ENCODE data around the gene SRXN1. TPM values are rescaled to one million over a fixed set of nuclear protein-coding genes. Genes with fewer than 3 reads are reported as not detected.

Gene SRXN1
- total RNA-seq, 1 donor, result 65.1 TPM

DNA sequence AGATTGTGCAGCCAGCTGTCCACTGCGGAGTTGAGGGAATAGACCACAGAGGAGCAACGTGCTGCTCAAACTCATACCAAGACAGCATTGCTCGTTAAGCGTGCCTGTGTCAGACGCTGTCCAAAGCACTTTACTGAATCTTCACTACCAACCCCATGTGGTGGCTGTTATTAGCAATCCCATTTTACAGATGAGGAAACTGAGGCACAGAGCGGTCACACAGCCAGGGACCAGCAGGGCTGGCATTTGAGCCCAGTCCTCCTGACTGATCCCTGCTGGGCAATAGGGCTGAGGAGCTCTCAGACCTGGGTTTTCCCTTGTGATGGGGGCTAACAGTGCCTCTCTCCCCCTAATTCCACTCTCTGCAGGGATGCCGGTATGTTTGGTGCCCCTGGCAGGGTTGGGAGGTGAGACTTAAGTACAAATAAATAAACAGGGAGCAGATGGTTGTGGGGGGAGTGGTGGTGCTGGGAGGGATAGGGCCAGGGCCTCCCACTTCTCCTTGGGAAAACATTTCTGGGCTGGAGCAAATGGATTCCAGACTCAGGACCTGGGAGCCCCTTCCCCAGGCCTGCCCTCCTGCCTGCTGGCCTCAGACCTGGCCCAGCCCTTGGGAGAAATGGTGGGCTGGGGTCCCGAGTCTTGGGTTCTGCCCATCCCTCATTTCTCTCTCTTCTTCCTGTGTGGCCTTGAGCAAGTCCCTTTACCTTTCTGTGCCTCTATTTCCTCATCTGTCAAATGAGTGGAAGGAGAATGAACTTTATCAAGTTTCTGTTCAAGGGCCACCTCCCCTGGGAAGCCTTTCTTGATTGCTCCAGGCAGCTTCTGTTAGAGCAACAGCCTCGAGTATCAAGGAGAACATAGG, 17.7 kb downstream of the SRXN1 start:
- Histone ChIP-seq H3K4me2 (ENCODE audit: insufficient read depth, low read length) (no peak overlapping the region), H3K4me1 (ENCODE audit: insufficient read depth, low read length) (no peaks in the 10 kb centered on the region), H3K27me3 (ENCODE audit: insufficient read depth, low read length) (peaks cover 15% of the 10 kb centered on the region), H3K27ac (ENCODE audit: low read depth, low read length) (no peak overlapping the region), H3K79me2 (ENCODE audit: insufficient read depth, low read length) (no peaks in the 10 kb centered on the region), H3K9me3 (ENCODE audit: low read depth, low read length) (no peaks in the 10 kb centered on the region), H4K20me1 (ENCODE audit: insufficient read depth, low read length) (no peaks in the 10 kb centered on the region), H3K4me3 (ENCODE audit: insufficient read depth, low read length) (no peak overlapping the region), H3K36me3 (ENCODE audit: insufficient read depth, low read length) (no peaks in the 10 kb centered on the region), H2AFZ (ENCODE audit: low read length) (no peak overlapping the region)
- no peak for DNase-seq (ENCODE audit: insufficient read length, low spot score, missing footprints)
- TF ChIP-seq, protein P1, sequence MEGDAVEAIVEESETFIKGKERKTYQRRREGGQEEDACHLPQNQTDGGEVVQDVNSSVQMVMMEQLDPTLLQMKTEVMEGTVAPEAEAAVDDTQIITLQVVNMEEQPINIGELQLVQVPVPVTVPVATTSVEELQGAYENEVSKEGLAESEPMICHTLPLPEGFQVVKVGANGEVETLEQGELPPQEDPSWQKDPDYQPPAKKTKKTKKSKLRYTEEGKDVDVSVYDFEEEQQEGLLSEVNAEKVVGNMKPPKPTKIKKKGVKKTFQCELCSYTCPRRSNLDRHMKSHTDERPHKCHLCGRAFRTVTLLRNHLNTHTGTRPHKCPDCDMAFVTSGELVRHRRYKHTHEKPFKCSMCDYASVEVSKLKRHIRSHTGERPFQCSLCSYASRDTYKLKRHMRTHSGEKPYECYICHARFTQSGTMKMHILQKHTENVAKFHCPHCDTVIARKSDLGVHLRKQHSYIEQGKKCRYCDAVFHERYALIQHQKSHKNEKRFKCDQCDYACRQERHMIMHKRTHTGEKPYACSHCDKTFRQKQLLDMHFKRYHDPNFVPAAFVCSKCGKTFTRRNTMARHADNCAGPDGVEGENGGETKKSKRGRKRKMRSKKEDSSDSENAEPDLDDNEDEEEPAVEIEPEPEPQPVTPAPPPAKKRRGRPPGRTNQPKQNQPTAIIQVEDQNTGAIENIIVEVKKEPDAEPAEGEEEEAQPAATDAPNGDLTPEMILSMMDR (IDR thresholded peaks at IDR 0.05; ENCODE audit: extremely low read depth, low read depth, low read length), result no peak

DNA sequence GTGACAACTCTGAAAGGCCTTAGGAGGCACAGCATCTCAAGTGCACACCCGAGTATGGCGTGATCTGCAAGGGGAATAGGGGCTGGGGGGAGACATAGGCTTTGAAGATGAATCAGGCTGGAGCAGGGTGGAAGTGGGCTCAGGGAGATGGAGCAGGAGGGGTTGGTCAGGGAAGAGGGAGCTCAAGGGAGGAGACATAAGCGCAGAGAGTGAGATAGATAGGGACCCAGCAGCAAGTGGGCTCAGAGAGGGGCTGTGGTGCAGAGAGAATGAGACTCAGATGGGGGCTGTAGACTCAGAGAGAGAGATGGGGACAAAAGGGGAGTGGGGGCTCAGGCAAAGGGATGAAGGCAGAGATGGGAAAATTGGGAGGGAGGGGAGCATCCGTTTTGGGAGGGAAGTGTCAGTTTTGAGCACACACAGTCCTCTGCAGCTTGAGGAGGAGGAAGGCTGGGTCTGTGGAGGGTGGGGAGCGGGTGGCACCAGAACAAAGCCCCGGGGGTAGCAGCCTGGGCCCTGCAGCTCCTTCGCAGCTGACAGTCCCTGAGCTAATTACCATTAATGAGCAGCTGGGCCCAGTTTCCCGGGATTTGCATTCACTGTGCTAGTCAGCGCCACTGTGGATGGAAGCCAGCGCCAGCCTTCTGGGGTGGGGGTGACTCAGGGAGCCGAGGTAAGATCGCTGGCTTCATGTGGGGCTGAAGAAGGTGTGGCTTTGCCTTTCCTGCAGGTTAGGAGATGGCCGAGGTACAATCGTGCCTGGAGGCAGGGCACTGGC, 18.7 kb downstream of the SRXN1 start:
- Histone ChIP-seq H4K20me1 (ENCODE audit: insufficient read depth, low read length) (no peaks in the 10 kb centered on the region), H3K27ac (ENCODE audit: low read depth, low read length) (no peak overlapping the region), H3K4me3 (ENCODE audit: insufficient read depth, low read length) (no peak overlapping the region), H3K4me1 (ENCODE audit: insufficient read depth, low read length) (no peaks in the 10 kb centered on the region), H3K4me2 (ENCODE audit: insufficient read depth, low read length) (no peak overlapping the region), H3K9me3 (ENCODE audit: low read depth, low read length) (no peaks in the 10 kb centered on the region), H2AFZ (ENCODE audit: low read length) (no peak overlapping the region), H3K36me3 (ENCODE audit: insufficient read depth, low read length) (no peaks in the 10 kb centered on the region), H3K27me3 (ENCODE audit: insufficient read depth, low read length) (peaks cover 15% of the 10 kb centered on the region), H3K79me2 (ENCODE audit: insufficient read depth, low read length) (no peaks in the 10 kb centered on the region)
- no peak for DNase-seq (ENCODE audit: insufficient read length, low spot score, missing footprints)
- TF ChIP-seq, protein P1 (IDR thresholded peaks at IDR 0.05; ENCODE audit: extremely low read depth, low read depth, low read length), result no peak

DNA sequence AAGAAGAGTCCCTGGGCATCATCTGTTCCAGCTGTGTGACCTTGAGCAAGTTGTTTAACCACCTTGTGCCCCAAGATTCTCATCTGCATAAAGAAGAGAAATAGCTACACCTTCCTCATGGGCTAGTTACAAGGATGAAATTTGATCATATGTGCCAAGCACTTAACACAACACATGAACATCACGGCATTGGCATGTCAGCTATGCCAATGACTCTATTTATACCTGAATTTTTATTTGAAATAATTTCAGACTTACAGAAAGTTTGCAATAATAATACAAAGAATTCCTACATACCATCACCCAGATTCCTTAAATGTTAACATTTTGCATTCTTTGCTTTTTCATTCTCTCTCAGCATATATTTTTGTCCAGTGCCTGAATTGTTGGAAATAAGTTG, 21.9 kb downstream of the SRXN1 start:
- TF ChIP-seq, protein P1 (IDR thresholded peaks at IDR 0.05; ENCODE audit: extremely low read depth, low read depth, low read length), result no peak
- H3K27me3 ChIP-seq (ENCODE audit: insufficient read depth, low read length), result peaks cover 19% of the 10 kb centered on the region
- no peaks in the 10 kb centered on the region for H3K79me2 ChIP-seq (ENCODE audit: insufficient read depth, low read length)
- no peaks in the 10 kb centered on the region for H4K20me1 ChIP-seq (ENCODE audit: insufficient read depth, low read length)
- no peaks in the 10 kb centered on the region for H3K36me3 ChIP-seq (ENCODE audit: insufficient read depth, low read length)
- H3K4me2 ChIP-seq (ENCODE audit: insufficient read depth, low read length), result no peak overlapping the region
- H3K4me3 ChIP-seq (ENCODE audit: insufficient read depth, low read length), result no peak overlapping the region
- H3K27ac ChIP-seq (ENCODE audit: low read depth, low read length), result no peak overlapping the region
- no peaks in the 10 kb centered on the region for H3K9me3 ChIP-seq (ENCODE audit: low read depth, low read length)
- no peak overlapping the region for H2AFZ ChIP-seq (ENCODE audit: low read length)
- no peaks in the 10 kb centered on the region for H3K4me1 ChIP-seq (ENCODE audit: insufficient read depth, low read length)
- no peak for DNase-seq (ENCODE audit: insufficient read length, low spot score, missing footprints)

DNA sequence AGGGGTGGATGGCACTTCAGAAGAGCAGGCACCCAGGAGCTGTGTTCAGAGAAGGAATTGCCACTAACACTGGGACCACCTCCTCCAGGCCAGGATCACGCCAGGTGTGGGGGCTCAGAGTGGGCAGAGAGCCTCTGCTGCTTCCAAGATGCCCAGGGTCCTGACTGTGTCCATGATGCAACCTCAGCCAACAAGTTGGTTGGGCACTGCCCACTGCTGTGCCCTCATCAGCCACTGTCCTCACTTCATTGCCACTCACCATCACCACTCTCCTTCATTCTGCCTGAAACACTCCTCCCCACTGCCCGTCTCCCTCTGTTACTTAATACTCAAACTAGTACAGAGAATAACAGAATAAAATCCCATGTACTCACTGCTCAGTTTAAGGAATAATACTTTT, 26.4 kb downstream of the SRXN1 start:
- Histone ChIP-seq H3K4me1 (ENCODE audit: insufficient read depth, low read length) (no peaks in the 10 kb centered on the region), H3K4me2 (ENCODE audit: insufficient read depth, low read length) (no peak overlapping the region), H3K27ac (ENCODE audit: low read depth, low read length) (no peak overlapping the region), H3K79me2 (ENCODE audit: insufficient read depth, low read length) (no peaks in the 10 kb centered on the region), H3K27me3 (ENCODE audit: insufficient read depth, low read length) (peaks cover 14% of the 10 kb centered on the region), H2AFZ (ENCODE audit: low read length) (no peak overlapping the region), H3K36me3 (ENCODE audit: insufficient read depth, low read length) (no peaks in the 10 kb centered on the region), H4K20me1 (ENCODE audit: insufficient read depth, low read length) (peaks cover 2% of the 10 kb centered on the region), H3K9me3 (ENCODE audit: low read depth, low read length) (no peaks in the 10 kb centered on the region), H3K4me3 (ENCODE audit: insufficient read depth, low read length) (no peak overlapping the region)
- TF ChIP-seq, protein P1 (IDR thresholded peaks at IDR 0.05; ENCODE audit: extremely low read depth, low read depth, low read length), result no peak
- DNase-seq (ENCODE audit: insufficient read length, low spot score, missing footprints), result no peak

All from osteoblast (primary cell).